Measurements from ENCODE around the gene MCM7.

MCM7 gene

GRCh38 chr7:100093054-100093453, 8.1 kb downstream of the MCM7 start:
- DNase-seq = no peak

- DNase-seq = no peak
Observed at GRCh38 chr7:100091411-100092181, 9.6 kb downstream of the MCM7 start.

GRCh38 chr7:100090527-100091410, 10.4 kb downstream of the MCM7 start:
- no peak for DNase-seq

- no peak for DNase-seq
Observed at GRCh38 chr7:100089458-100090196, 11.6 kb downstream of the MCM7 start.

GRCh38 chr7:100088621-100089457, 12.4 kb downstream of the MCM7 start, which contains the start of gene COPS6:
Gene COPS6, plus strand, starts transcription at chr7:100088969. Its CDS starts 22 bp downstream, at chr7:100088991.
- peak; percentile 79 for DNase-seq

GRCh38 chr7:100088095-100088620, 13.0 kb downstream of the MCM7 start:
- DNase-seq = no peak

GRCh38 chr7:100087055-100087750, 14.0 kb downstream of the MCM7 start:
- DNase-seq = no peak

GRCh38 chr7:100085515-100085914, 15.7 kb downstream of the MCM7 start:
- no peak for DNase-seq

- no peak for DNase-seq
Observed at GRCh38 chr7:100082978-100083377, 18.2 kb downstream of the MCM7 start.

- DNase-seq = peak; percentile 99
Observed at GRCh38 chr7:100081535-100082102, 19.6 kb downstream of the MCM7 start, which contains the start of gene ZNF3. Gene ZNF3, minus strand, starts transcription at chr7:100081723. Its CDS starts 4,366 bp downstream, at chr7:100077357.

GRCh38 chr7:100080907-100081534, 20.2 kb downstream of the MCM7 start:
- DNase-seq = no peak

- no peak for DNase-seq
Observed at GRCh38 chr7:100079024-100079560, 22.1 kb downstream of the MCM7 start.

- no peak for DNase-seq
Observed at GRCh38 chr7:100077205-100077604, 24.0 kb downstream of the MCM7 start.

- no peak for DNase-seq
Observed at GRCh38 chr7:100075418-100075817, 25.8 kb downstream of the MCM7 start.

- DNase-seq = no peak
Observed at GRCh38 chr7:100074841-100075240, 26.4 kb downstream of the MCM7 start.

- DNase-seq = no peak
Observed at GRCh38 chr7:100072462-100072861, 28.7 kb downstream of the MCM7 start.

GRCh38 chr7:100071018-100071723, 30.0 kb downstream of the MCM7 start:
- DNase-seq = no peak

GRCh38 chr7:100069991-100070390, 31.2 kb downstream of the MCM7 start:
- DNase-seq = no peak

GRCh38 chr7:100066953-100067352, 34.2 kb downstream of the MCM7 start:
- no peak for DNase-seq

Data from CD4-positive, alpha-beta T cell treated with Interleukin-4 for 4 hours (primary cell).